ENCODE measurements around the gene MRM3. TPM values are rescaled to one million over a fixed set of nuclear protein-coding genes. Genes with fewer than 3 reads are reported as not detected.

Gene MRM3, protein sequence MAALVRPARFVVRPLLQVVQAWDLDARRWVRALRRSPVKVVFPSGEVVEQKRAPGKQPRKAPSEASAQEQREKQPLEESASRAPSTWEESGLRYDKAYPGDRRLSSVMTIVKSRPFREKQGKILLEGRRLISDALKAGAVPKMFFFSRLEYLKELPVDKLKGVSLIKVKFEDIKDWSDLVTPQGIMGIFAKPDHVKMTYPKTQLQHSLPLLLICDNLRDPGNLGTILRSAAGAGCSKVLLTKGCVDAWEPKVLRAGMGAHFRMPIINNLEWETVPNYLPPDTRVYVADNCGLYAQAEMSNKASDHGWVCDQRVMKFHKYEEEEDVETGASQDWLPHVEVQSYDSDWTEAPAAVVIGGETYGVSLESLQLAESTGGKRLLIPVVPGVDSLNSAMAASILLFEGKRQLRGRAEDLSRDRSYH
- polyA plus RNA-seq (2011; rRNA removed) = 9.8 and 10.1 TPM in 2 replicates
- polyA minus RNA-seq (2011; rRNA and poly(A)+ RNA removed) = 4.0 and 4.3 TPM in 2 replicates

DNA sequence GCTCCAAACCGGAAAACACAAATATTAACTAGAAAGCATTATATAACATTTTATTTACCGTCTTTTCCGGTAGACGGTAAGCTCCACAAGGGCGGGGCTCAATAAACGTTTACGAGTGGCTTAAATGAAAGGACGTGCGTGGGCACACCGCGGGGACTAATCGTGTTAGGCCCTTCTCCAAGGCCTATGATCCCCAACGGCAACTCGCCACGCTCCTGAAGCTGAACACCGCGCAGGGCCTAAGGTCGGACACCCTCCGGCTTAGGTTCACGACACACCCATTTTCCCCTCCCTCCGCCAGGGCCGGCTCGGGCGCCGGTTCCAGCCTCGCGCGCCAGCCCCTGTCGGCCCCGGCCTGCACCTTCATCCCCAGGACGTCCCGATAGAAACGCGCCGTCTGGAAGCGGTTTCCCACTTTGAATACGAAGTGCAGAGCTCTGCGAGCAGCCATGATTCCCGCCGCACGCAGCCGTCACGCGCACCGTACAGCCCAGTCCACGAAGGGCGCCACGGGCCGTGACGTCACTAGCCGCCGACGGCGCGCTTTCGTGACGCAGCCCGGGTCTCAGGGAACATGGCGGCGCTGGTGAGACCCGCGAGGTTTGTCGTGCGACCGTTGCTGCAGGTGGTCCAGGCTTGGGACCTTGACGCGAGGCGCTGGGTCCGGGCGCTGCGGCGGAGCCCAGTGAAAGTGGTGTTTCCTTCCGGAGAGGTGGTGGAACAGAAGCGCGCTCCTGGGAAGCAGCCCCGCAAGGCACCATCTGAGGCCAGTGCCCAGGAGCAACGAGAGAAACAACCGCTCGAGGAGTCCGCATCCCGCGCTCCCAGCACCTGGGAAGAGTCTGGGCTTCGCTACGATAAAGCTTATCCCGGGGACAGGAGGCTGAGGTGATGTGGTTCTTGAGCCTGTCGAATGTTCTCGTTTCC is at the start of gene MRM3, which contains the start of gene GLOD4:
Gene MRM3, plus strand, starts transcription at position 549 of the 927 bp plus-strand sequence. Its CDS starts 26 bp downstream, at position 575.
Gene GLOD4, minus strand, starts transcription at position 476 of the 927 bp plus-strand sequence. Its CDS starts 25 bp downstream, at position 451.
- Histone ChIP-seq H3K27me3 (ENCODE audit: control insufficient read depth, insufficient read depth, low read length) (no peaks in the 10 kb centered on the region), H3K4me3 (ENCODE audit: low read depth, low read length) (peak within 1 kb of the TSS; percentile 96), H3K36me3 (ENCODE audit: control insufficient read depth, insufficient read depth, low read length) (peaks cover 4% of the 10 kb centered on the region; the same call in 1 of the 2 replicates)
- DNase-seq (ENCODE audit: low read depth) = peak; percentile 48
- POLR2A ChIA-PET = no interaction called here
- CTCF ChIA-PET = interaction anchor here (0.6 to 3.1 kb wide), 8 partner anchors 12 to 274 kb away, joined by 3 to 19 read pairs (median 4); partner anchors contain the start of genes NXN and TIMM22
- TF ChIP-seq, protein P1, sequence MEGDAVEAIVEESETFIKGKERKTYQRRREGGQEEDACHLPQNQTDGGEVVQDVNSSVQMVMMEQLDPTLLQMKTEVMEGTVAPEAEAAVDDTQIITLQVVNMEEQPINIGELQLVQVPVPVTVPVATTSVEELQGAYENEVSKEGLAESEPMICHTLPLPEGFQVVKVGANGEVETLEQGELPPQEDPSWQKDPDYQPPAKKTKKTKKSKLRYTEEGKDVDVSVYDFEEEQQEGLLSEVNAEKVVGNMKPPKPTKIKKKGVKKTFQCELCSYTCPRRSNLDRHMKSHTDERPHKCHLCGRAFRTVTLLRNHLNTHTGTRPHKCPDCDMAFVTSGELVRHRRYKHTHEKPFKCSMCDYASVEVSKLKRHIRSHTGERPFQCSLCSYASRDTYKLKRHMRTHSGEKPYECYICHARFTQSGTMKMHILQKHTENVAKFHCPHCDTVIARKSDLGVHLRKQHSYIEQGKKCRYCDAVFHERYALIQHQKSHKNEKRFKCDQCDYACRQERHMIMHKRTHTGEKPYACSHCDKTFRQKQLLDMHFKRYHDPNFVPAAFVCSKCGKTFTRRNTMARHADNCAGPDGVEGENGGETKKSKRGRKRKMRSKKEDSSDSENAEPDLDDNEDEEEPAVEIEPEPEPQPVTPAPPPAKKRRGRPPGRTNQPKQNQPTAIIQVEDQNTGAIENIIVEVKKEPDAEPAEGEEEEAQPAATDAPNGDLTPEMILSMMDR (IDR thresholded peaks at IDR 0.05; ENCODE audit: insufficient read depth, low read depth, low read length) = peak; percentile 21; the same call in 1 of the 2 replicates

DNA sequence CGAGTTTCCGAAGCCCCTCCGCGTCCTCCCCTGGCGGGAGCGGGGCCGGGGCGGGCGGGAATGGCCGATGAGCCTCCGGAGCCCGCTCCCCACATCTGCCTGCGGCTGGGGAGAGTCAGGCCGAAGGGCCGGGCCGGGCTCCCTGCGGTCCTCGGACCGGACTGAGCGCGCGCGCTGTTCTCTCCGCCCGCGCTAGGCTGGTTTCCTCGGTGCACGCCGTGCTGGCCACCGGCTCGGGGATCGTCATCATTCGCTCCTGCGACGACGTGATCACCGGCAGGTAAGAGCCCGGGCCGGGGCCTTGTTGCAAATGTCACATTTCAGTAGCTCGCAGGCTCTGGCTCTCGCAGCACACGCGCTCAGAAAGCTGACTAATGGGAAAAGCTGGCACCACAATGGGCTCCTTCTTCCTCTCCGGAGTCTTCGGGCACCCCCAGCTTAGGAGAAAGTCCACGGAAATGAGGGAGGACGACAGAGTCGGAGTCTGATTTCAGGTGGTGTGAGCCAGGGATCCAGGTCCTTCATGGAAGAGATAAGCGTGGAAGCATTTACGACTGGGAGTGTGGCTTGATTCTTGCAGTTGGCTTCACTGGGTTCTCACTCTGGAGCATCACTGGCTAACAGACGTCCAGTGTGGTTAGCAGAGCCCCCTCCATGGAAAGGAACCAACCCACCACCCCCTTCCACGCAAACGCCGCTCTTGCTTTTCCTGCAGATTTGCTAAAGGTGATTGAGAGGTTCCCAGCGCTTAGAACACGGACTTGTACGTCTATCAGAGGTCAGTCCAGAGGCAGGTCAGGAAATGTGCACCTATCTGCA is 49.0 kb upstream of the MRM3 start:
- POLR2A ChIA-PET = interaction anchor here (0.6 kb wide), 1 partner anchor 10 kb away, joined by 3 read pairs; no protein-coding TSS in a partner anchor
- peaks cover 2% of the 10 kb centered on the region; the same call in 1 of the 2 replicates for H3K36me3 ChIP-seq (ENCODE audit: control insufficient read depth, insufficient read depth, low read length)
- TF ChIP-seq, protein P1 (IDR thresholded peaks at IDR 0.05; ENCODE audit: insufficient read depth, low read depth, low read length) = no peak
- no peak for DNase-seq (ENCODE audit: low read depth)
- no peaks in the 10 kb centered on the region for H3K27me3 ChIP-seq (ENCODE audit: control insufficient read depth, insufficient read depth, low read length)
- CTCF ChIA-PET = no interaction called here
- peak overlapping the region; percentile 75 for H3K4me3 ChIP-seq (ENCODE audit: low read depth, low read length)

DNA sequence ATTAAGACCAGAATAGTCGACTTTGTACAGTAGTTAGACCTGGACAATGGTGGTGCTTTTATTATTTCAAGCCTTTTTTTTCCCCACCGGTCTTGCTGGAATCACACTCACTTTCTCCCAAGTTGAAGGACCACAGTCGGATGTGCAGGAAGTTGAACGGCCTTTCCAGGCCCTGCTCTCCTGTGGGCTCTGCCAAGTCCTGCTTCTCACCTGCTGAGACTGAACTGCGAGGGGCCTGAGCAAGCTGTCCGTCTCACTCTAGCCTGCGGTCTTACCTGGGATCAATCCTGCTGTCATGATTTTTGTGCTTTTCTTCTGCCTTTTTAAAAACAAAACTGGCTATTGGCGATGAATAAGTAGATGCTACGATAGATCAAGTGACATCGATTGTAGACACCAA is 48.4 kb upstream of the MRM3 start:
- Histone ChIP-seq H3K36me3 (ENCODE audit: control insufficient read depth, insufficient read depth, low read length) (peaks cover 2% of the 10 kb centered on the region; the same call in 1 of the 2 replicates), H3K4me3 (ENCODE audit: low read depth, low read length) (peak overlapping the region; percentile 75), H3K27me3 (ENCODE audit: control insufficient read depth, insufficient read depth, low read length) (no peaks in the 10 kb centered on the region)
- no peak for DNase-seq (ENCODE audit: low read depth)
- ChIA-PET POLR2A (no interaction called here), CTCF (no interaction called here)
- TF ChIP-seq, protein P1 (IDR thresholded peaks at IDR 0.05; ENCODE audit: insufficient read depth, low read depth, low read length) = no peak

DNA sequence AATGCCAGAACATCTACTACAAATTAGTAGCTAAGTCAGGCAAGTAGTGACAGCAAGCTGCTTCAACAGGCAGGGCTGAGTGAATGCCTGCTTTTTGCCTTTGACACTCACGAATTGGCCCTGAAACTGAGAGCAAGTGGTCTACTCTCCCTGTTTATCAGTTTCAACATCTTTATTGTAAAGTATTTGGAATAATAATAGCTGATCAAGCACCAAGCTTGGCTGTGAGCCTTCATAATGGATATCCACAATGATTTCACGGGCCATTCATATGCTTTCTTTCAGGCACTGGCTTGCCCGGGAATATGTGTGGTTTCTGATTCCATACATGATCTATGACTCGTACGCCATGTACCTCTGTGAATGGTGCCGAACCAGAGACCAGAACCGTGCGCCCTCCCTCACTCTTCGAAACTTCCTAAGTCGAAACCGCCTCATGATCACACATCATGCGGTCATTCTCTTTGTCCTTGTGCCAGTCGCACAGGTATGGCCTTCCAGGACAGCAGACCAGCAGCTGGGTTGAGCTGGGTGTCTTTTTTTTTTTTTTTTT is 44.5 kb upstream of the MRM3 start:
- H3K27me3 ChIP-seq (ENCODE audit: control insufficient read depth, insufficient read depth, low read length) = no peaks in the 10 kb centered on the region
- TF ChIP-seq, protein P1 (IDR thresholded peaks at IDR 0.05; ENCODE audit: insufficient read depth, low read depth, low read length) = no peak
- H3K4me3 ChIP-seq (ENCODE audit: low read depth, low read length) = no peak overlapping the region
- POLR2A ChIA-PET = no interaction called here
- CTCF ChIA-PET = interaction anchor here (0.7 to 3.7 kb wide), 3 partner anchors 9 to 259 kb away, joined by 3 to 21 read pairs (median 3); partner anchors contain the start of genes GEMIN4 and TIMM22
- DNase-seq (ENCODE audit: low read depth) = no peak
- H3K36me3 ChIP-seq (ENCODE audit: control insufficient read depth, insufficient read depth, low read length) = peaks cover 11% of the 10 kb centered on the region

All from BJ (cell line).